AG10803 (cell line): ENCODE data around the gene ITCH.

Experiments used
- DNase-seq: peaks from one replicate; pipeline ENCODE4 v3.0.0; 2010; ENCODE audit warnings: low read depth
- H3K4me3 ChIP-seq: 2 replicates; pipeline ENCODE4 v1.5.1; 2011; ENCODE audit warnings: mild to moderate bottlenecking, low read length, control low read depth
- TF ChIP-seq, protein P1 (sequence below): conservative IDR thresholded peaks from 2 replicates; pipeline ENCODE4 v1.5.1; 2011; ENCODE audit warnings: mild to moderate bottlenecking, low read length, control low read depth, inconsistent platforms

Gene ITCH

DNA sequence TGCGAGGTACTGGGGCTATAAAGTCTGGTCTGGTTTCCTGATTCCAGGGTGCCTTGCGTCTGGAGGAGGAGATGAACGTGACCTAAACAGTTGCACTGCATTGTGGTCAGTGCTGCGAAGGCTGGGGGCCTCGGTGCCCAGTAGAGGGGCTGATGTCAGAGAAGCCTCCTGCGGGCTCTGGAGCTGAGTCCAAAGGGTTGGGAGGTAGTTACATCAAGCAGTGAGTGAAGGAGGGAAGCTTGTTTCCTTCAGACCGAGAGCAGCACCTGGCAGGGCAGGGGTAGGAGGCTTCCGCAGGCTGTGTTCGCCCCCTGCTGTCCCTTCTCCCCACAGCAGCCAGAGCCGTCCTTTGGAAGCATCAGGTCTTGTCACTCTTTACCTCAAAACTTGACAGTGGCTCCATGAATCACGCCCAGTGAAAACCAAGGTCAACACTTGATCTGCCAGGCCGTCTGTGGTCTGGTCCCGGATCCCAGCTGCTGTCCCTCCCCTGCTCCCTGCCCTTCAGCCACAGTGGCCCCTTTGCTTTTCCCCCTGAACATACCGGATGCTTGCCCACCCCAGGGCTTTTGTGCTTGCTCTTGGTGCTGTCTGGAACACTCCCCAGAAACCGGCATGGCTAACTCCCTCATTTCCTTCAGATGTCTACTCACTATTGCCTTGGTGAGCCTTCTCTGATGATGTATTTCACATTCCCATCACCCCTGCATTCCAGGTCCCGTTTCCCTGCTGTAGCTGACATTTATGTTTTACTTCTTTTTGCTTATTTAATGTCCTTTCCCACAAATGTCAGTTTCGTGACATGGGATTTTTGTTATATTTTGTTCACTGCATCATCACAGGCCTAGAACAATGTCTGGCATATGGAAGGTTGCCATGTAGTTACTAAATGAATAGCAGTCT, 160.1 kb downstream of the ITCH start:
- no peak overlapping the region for H3K4me3 ChIP-seq

DNA sequence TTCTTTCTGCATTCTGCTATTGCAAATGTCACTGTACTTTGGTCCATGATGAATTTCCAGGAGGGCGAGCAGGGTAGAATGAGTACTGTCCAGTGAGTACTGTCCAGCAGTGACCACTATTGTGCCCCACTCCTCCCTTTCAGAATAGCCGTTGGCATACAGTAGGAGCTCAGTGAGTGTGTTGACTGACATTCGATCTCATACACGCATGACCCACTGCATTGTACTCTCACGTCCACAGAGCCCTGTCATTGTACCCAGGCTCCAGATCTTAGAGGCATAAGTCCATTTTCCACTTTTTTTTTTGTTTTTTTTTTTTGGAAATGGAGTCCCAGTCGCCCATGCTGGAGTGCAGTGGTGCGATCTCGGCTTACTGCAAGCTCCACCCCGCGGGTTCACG, 161.4 kb downstream of the ITCH start:
- TF ChIP-seq, protein P1, sequence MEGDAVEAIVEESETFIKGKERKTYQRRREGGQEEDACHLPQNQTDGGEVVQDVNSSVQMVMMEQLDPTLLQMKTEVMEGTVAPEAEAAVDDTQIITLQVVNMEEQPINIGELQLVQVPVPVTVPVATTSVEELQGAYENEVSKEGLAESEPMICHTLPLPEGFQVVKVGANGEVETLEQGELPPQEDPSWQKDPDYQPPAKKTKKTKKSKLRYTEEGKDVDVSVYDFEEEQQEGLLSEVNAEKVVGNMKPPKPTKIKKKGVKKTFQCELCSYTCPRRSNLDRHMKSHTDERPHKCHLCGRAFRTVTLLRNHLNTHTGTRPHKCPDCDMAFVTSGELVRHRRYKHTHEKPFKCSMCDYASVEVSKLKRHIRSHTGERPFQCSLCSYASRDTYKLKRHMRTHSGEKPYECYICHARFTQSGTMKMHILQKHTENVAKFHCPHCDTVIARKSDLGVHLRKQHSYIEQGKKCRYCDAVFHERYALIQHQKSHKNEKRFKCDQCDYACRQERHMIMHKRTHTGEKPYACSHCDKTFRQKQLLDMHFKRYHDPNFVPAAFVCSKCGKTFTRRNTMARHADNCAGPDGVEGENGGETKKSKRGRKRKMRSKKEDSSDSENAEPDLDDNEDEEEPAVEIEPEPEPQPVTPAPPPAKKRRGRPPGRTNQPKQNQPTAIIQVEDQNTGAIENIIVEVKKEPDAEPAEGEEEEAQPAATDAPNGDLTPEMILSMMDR = no peak
- no peak for DNase-seq
- no peak overlapping the region for H3K4me3 ChIP-seq

More for the DNA sequence above, 160.1 kb downstream of the ITCH start:
- TF ChIP-seq, protein P1 = peak; percentile 57
- peak; percentile 89 for DNase-seq

DNA sequence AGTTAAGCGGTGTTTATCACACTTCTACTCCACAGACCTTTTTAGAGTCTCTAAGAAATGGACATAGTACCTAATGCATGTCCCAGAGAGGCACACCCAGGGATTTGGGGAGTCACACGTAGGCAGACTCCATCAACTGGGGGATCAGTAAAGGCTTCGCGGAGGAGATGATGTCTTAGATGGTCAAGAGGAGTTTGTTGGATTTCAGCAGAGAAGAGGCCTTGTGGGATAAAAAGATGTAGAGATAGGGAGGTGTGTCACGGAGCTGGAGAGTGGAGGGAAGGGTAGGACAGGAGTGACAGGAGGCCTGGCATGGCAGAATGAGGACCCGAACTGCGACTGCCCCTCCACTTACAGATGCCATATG, 162.3 kb downstream of the ITCH start:
- TF ChIP-seq, protein P1 = no peak
- no peak overlapping the region for H3K4me3 ChIP-seq
- DNase-seq = no peak

DNA sequence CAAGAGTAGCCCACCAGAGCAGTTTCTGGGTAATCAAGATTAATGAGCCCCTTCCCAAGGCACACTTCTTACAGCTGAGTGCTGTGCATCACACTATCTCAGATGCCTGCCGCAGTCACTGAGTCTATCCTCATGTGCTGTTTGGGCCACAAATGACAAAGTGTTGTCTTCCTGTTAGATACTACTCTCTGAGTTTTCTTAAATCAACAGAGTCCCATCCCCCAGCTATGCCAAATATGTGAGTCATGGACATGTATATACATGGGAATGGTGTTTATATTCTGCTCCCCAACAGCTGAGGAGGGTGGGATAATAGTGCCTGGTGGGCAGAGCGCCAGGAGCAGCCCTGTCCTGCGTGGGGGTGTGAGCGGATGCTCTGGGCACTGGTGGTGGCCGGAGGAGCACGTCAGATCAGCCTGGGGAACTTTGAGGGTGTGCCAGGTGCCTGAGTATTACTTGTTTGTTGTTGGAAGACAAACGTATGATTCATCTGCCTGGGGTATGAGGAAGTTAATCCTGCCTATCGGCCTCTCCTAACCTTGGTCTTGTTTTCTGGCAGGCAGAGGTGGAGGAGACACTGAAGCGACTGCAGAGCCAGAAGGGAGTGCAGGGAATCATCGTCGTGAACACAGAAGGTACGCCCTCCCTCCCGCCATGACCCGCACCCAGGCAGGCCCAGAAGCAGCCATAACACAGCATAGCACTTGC, 162.8 kb downstream of the ITCH start:
- TF ChIP-seq, protein P1 = no peak
- peak; percentile 99 for DNase-seq
- no peak overlapping the region; the same call in 1 of the 2 replicates for H3K4me3 ChIP-seq

DNA sequence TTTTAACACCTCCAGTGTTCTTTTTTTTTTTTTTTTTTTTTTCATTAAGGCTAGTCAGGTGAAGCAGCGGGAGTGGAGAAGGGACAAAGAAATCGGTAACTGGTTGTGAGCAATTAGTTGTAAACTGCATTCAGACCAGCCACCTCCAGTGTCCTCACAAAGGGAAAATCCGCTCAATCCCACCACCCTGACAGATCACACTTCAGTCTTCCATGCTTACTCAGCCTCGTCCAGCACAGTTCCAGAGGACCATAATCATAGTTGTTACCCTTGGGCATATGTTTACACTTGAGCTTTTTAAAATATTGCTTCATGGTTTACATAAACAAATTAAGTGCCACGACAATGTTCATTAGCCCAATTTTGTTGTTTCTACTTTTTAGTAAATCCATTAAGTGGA, 163.4 kb downstream of the ITCH start:
- H3K4me3 ChIP-seq = no peak overlapping the region; the same call in 1 of the 2 replicates
- no peak for DNase-seq
- TF ChIP-seq, protein P1 = no peak

DNA sequence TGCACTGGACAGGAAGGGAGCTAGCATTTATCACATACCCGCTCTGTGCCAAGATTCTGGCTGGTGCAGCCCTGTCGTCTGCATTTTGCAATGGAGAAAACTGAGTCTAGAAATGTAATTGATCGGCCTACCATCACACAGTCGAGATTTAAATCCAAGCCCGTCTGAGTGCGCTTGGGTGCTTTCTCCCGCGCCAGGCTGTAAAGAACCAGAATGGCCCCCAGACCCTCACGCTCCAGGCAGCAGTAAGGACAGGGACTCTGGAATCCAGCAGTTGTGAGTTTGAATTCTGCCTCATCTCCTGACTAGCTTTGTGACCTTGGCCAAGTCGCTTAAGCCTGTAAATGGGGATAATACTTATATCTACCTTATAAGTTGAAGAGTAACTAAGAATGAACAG, 163.9 kb downstream of the ITCH start:
- TF ChIP-seq, protein P1 = no peak
- H3K4me3 ChIP-seq = no peak overlapping the region
- no peak for DNase-seq
